GM23338 (cell line): ENCODE data around the gene PXDN. TPM values are rescaled to one million over a fixed set of nuclear protein-coding genes. Genes with fewer than 3 reads are reported as not detected.

ENCODE experiments used
- ATAC-seq: fragments of 200-7000 bp; cut with Tn5 transposase; 3 replicates; pipeline ENCODE4 v1.9.1; 2020
- DNase-seq: peaks from one replicate; pipeline ENCODE4 v3.0.0-alpha.2; 2015; ENCODE audit warnings: low spot score
- H2AFZ ChIP-seq: fragments of 200-600 bp; sonication (generic); 2 replicates; pipeline ENCODE4 v1.8.0; 2016; ENCODE audit warnings: antibody characterized with exemption, mild to moderate bottlenecking, moderate library complexity
- H3F3A ChIP-seq: fragments of 200-600 bp; sonication (generic); replicated peaks from 2 replicates; pipeline ENCODE4 v1.8.0; 2017; ENCODE audit warnings: antibody characterized with exemption, mixed run types, low read depth
- H3K27ac ChIP-seq: fragments of 200-600 bp; sonication (generic); 2 replicates; pipeline ENCODE4 v1.6.1; 2016; ENCODE audit warnings: low read depth
- H3K27me3 ChIP-seq: fragments of 200-600 bp; sonication (generic); 2 replicates; pipeline ENCODE4 v1.8.0; 2016; ENCODE audit warnings: mild to moderate bottlenecking, mixed run types, moderate library complexity; ENCODE audit not compliant: insufficient read depth
- H3K36me3 ChIP-seq: fragments of 200-600 bp; sonication (generic); 2 replicates; pipeline ENCODE4 v1.8.0; 2016; ENCODE audit warnings: mild to moderate bottlenecking; ENCODE audit not compliant: insufficient read depth
- H3K4me1 ChIP-seq: fragments of 200-600 bp; sonication (generic); 2 replicates; pipeline ENCODE4 v1.8.0; 2016; ENCODE audit warnings: mild to moderate bottlenecking, moderate library complexity; ENCODE audit not compliant: insufficient read depth
- H3K4me2 ChIP-seq: fragments of 200-600 bp; sonication (generic); 2 replicates; pipeline ENCODE4 v1.7.1; 2017; ENCODE audit warnings: mixed run types
- H3K4me3 ChIP-seq: fragments of 200-600 bp; sonication (generic); 2 replicates; pipeline ENCODE4 v1.6.1; 2016; ENCODE audit warnings: mixed run types
- H3K79me2 ChIP-seq: fragments of 200-600 bp; sonication (generic); replicated peaks from 2 replicates; pipeline ENCODE4 v1.8.0; 2017; ENCODE audit warnings: mild to moderate bottlenecking; ENCODE audit not compliant: insufficient read depth
- H3K9me2 ChIP-seq: fragments of 200-600 bp; sonication (generic); 2 replicates; pipeline ENCODE4 v1.8.0; 2017; ENCODE audit not compliant: insufficient read depth
- H4K20me1 ChIP-seq: fragments of 200-600 bp; sonication (generic); replicated peaks from 2 replicates; pipeline ENCODE4 v1.8.0; 2017; ENCODE audit warnings: mild to moderate bottlenecking; ENCODE audit not compliant: insufficient read depth
- H3K27ac Mint-ChIP-seq: 2 replicates; pipeline ENCODE4 v1.8.0; 2020; ENCODE audit warnings: inconsistent platforms, mild to moderate bottlenecking, moderate library complexity, mixed read lengths
- H3K27me3 Mint-ChIP-seq: 3 replicates; pipeline ENCODE4 v1.8.0; 2022; ENCODE audit warnings: low read depth, mild to moderate bottlenecking, moderate library complexity, mixed read lengths, inconsistent platforms; ENCODE audit not compliant: insufficient read depth, poor library complexity
- H3K36me3 Mint-ChIP-seq: 3 replicates; pipeline ENCODE4 v1.8.0; 2021; ENCODE audit warnings: low read depth, mild to moderate bottlenecking, inconsistent platforms, moderate library complexity, mixed read lengths
- H3K4me1 Mint-ChIP-seq: 3 replicates; pipeline ENCODE4 v1.8.0; 2020; ENCODE audit warnings: mild to moderate bottlenecking, inconsistent platforms, mixed read lengths
- H3K4me3 Mint-ChIP-seq: 3 replicates; pipeline ENCODE4 v1.8.0; 2021; ENCODE audit warnings: moderate library complexity, mild to moderate bottlenecking, inconsistent platforms, mixed read lengths
- H3K9me3 Mint-ChIP-seq: 3 replicates; pipeline ENCODE4 v1.8.0; 2020; ENCODE audit warnings: moderate library complexity, mild to moderate bottlenecking, inconsistent platforms, mixed read lengths
- CREB1 ChIP-seq: fragments of 250-450 bp; sonication (Bioruptor Pico); IDR thresholded peaks from 2 replicates; pipeline ENCODE4 v1.5.0; 2020; ENCODE audit warnings: low read depth, mild to moderate bottlenecking, moderate library complexity
- EZH2 ChIP-seq: fragments of 200-600 bp; sonication (generic); IDR thresholded peaks from one replicate; pipeline ENCODE4 v1.8.0; 2017; ENCODE audit warnings: antibody characterized with exemption, mild to moderate bottlenecking, low read depth; ENCODE audit not compliant: unreplicated experiment
- EZH2phosphoT487 ChIP-seq: fragments of 200-600 bp; sonication (generic); IDR thresholded peaks from one replicate; pipeline ENCODE4 v1.8.1; 2018; ENCODE audit warnings: antibody characterized with exemption; ENCODE audit not compliant: unreplicated experiment
- JUNB ChIP-seq: IDR thresholded peaks from one replicate; pipeline ENCODE4 v1.6.1; 2016; ENCODE audit warnings: antibody characterized with exemption; ENCODE audit not compliant: unreplicated experiment
- POLR2AphosphoS5 ChIP-seq: IDR thresholded peaks from 2 replicates; pipeline ENCODE4 v1.6.1; 2016; ENCODE audit warnings: antibody characterized with exemption, low read depth
- STAT1 ChIP-seq: IDR thresholded peaks from one replicate; pipeline ENCODE4 v1.6.1; 2016; ENCODE audit warnings: antibody characterized with exemption; ENCODE audit not compliant: unreplicated experiment
- ZNF331 ChIP-seq: fragments of 250-450 bp; sonication (Bioruptor Pico); IDR thresholded peaks from 2 replicates; pipeline ENCODE4 v1.5.0; 2020; ENCODE audit warnings: low read depth, mild to moderate bottlenecking, moderate library complexity
- polyA plus RNA-seq: library from polyadenylated mRNA; unstranded; fragments of >200 nt; fragmentation: Nextera tagmentation; extraction: Ambion mirVana; gene quantifications from 2 replicates; pipeline ENCODE4 v1.2.1, GENCODE V29; 2016
- total RNA-seq: library from RNA; depleted of rRNA; stranded (reverse); fragments of >200 nt; shearing (Covaris generic); gene quantifications from 2 replicates; pipeline ENCODE4 v1.2.3, GENCODE V29; 2014
- TF ChIP-seq, protein P1 (sequence below): IDR thresholded peaks from one replicate; pipeline ENCODE4 v1.6.1; 2018; ENCODE audit warnings: antibody characterized with exemption; ENCODE audit not compliant: unreplicated experiment
- TF ChIP-seq, protein P2 (sequence below): IDR thresholded peaks from 2 replicates; pipeline ENCODE4 v1.6.1; 2016; ENCODE audit warnings: antibody characterized with exemption
- TF ChIP-seq, protein P3 (sequence below), 2 experiments: fragments of 200-600 bp in 1 of 2; sonication (generic) in 1 of 2; conservative IDR thresholded peaks; 2 replicates each; pipeline versions ENCODE4 v1.5.1 to v1.6.1; 2016 to 2017; ENCODE audit warnings: antibody characterized with exemption in 2 of 2, low read depth in 2 of 2, mild to moderate bottlenecking in 2 of 2, moderate library complexity in 1 of 2

The PXDN gene
- total and polyA plus RNA-seq, 2 experiments from 2014 or later = 42.2 to 225 TPM

DNA sequence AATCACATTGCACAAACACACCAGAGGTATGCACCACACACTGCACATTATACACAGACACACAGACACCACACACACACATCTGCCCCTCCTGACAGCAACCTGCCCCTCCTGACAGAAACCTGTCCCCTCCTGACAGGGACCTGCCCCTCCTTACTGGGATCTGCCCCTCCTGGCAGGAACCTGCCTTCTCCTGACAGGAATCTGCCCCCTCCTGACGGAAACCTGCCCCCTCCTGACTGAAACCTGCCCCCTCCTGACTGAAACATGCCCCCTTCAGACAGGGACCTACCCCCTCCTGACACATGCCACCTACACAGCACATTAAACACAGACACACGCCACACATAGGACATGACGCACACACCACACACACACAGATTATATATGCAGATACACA lies 88.9 kb downstream of the PXDN start:
- H3K79me2 ChIP-seq = no peaks in the 10 kb centered on the region; the same call in 1 of the 2 replicates
- Mint-ChIP-seq H3K27ac (no peak overlapping the region), H3K27me3 (peaks cover 6% of the 10 kb centered on the region), H3K4me3 (no peak overlapping the region), H3K36me3 (peaks cover 22% of the 10 kb centered on the region), H3K9me3 (no peaks in the 10 kb centered on the region; the same call in 2 of the 3 replicates), H3K4me1 (peaks cover 14% of the 10 kb centered on the region)
- H3K27ac ChIP-seq = no peak overlapping the region
- DNase-seq = no peak
- no peak overlapping the region for H2AFZ ChIP-seq
- H3K27me3 ChIP-seq = no peaks in the 10 kb centered on the region
- no peak overlapping the region for H3K4me2 ChIP-seq
- ATAC-seq = no peak
- H3K36me3 ChIP-seq = peaks cover 33% of the 10 kb centered on the region
- H3K4me1 ChIP-seq = no peaks in the 10 kb centered on the region
- H3K9me2 ChIP-seq = no peaks in the 10 kb centered on the region
- TF ChIP-seq EZH2 (no peak), STAT1 (no peak), JUNB (no peak), ZNF331 (no peak), POLR2AphosphoS5 (no peak), EZH2phosphoT487 (no peak), CREB1 (CRISPR knock-in tag) (no peak)
- TF ChIP-seq, protein P1, sequence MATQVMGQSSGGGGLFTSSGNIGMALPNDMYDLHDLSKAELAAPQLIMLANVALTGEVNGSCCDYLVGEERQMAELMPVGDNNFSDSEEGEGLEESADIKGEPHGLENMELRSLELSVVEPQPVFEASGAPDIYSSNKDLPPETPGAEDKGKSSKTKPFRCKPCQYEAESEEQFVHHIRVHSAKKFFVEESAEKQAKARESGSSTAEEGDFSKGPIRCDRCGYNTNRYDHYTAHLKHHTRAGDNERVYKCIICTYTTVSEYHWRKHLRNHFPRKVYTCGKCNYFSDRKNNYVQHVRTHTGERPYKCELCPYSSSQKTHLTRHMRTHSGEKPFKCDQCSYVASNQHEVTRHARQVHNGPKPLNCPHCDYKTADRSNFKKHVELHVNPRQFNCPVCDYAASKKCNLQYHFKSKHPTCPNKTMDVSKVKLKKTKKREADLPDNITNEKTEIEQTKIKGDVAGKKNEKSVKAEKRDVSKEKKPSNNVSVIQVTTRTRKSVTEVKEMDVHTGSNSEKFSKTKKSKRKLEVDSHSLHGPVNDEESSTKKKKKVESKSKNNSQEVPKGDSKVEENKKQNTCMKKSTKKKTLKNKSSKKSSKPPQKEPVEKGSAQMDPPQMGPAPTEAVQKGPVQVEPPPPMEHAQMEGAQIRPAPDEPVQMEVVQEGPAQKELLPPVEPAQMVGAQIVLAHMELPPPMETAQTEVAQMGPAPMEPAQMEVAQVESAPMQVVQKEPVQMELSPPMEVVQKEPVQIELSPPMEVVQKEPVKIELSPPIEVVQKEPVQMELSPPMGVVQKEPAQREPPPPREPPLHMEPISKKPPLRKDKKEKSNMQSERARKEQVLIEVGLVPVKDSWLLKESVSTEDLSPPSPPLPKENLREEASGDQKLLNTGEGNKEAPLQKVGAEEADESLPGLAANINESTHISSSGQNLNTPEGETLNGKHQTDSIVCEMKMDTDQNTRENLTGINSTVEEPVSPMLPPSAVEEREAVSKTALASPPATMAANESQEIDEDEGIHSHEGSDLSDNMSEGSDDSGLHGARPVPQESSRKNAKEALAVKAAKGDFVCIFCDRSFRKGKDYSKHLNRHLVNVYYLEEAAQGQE = no peak
- TF ChIP-seq, protein P2, sequence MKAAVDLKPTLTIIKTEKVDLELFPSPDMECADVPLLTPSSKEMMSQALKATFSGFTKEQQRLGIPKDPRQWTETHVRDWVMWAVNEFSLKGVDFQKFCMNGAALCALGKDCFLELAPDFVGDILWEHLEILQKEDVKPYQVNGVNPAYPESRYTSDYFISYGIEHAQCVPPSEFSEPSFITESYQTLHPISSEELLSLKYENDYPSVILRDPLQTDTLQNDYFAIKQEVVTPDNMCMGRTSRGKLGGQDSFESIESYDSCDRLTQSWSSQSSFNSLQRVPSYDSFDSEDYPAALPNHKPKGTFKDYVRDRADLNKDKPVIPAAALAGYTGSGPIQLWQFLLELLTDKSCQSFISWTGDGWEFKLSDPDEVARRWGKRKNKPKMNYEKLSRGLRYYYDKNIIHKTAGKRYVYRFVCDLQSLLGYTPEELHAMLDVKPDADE = no peak
- no peak overlapping the region for H3K4me3 ChIP-seq
- peaks cover 4% of the 10 kb centered on the region; the same call in 1 of the 2 replicates for H4K20me1 ChIP-seq
- H3F3A ChIP-seq = no peaks in the 10 kb centered on the region

DNA sequence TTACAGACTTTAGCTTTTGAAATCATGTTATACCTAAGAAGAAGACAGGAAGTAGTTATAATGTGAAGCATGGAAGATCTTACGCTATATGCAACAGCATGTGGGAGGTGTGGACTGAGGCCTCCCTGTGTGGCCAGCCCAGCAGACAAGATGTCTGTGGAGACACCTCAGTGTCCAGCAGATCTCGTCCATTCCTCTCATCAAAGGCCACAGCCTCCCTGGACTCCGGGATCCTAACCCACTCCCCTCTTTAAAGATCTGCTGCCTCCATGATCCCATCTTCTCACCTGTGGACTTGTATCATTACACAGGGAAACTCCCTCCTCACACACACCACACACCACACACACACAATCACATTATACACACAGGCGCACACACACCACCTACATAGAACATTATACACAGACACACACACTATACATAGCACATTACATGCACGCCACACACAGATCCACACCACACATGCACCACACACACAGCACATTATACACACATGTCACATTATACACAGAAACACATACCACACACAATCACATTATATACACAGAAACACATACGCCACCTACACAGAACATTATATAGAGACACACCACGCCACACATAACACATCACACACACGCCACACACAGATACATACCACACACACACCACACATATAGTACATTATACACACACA lies 89.5 kb downstream of the PXDN start:
- Histone ChIP-seq H3F3A (no peaks in the 10 kb centered on the region), H2AFZ (no peak overlapping the region), H3K9me2 (no peaks in the 10 kb centered on the region), H3K36me3 (peaks cover 27% of the 10 kb centered on the region), H3K4me2 (no peak overlapping the region), H3K79me2 (no peaks in the 10 kb centered on the region; the same call in 1 of the 2 replicates), H4K20me1 (peaks cover 4% of the 10 kb centered on the region; the same call in 1 of the 2 replicates), H3K4me3 (no peak overlapping the region), H3K27me3 (no peaks in the 10 kb centered on the region), H3K27ac (no peak overlapping the region), H3K4me1 (no peaks in the 10 kb centered on the region)
- no peak for ATAC-seq
- Mint-ChIP-seq H3K9me3 (no peaks in the 10 kb centered on the region; the same call in 2 of the 3 replicates), H3K27ac (no peak overlapping the region), H3K36me3 (peaks cover 22% of the 10 kb centered on the region), H3K4me3 (no peak overlapping the region), H3K4me1 (peaks cover 14% of the 10 kb centered on the region), H3K27me3 (peaks cover 6% of the 10 kb centered on the region)
- no peak for DNase-seq
- TF ChIP-seq, protein P3, sequence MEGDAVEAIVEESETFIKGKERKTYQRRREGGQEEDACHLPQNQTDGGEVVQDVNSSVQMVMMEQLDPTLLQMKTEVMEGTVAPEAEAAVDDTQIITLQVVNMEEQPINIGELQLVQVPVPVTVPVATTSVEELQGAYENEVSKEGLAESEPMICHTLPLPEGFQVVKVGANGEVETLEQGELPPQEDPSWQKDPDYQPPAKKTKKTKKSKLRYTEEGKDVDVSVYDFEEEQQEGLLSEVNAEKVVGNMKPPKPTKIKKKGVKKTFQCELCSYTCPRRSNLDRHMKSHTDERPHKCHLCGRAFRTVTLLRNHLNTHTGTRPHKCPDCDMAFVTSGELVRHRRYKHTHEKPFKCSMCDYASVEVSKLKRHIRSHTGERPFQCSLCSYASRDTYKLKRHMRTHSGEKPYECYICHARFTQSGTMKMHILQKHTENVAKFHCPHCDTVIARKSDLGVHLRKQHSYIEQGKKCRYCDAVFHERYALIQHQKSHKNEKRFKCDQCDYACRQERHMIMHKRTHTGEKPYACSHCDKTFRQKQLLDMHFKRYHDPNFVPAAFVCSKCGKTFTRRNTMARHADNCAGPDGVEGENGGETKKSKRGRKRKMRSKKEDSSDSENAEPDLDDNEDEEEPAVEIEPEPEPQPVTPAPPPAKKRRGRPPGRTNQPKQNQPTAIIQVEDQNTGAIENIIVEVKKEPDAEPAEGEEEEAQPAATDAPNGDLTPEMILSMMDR (conservative IDR thresholded peaks at IDR 0.05; ENCODE audit: low read depth in 2 of 2) = no peak
- TF ChIP-seq, protein P1 = no peak
- no peak for TF ChIP-seq POLR2AphosphoS5
- TF ChIP-seq ZNF331 = no peak
- no peak for TF ChIP-seq EZH2
